OCI-LY7 (cell line): ENCODE results near the gene KCNK15.

ENCODE experiments used
- EZH2phosphoT487 ChIP-seq: fragments of 200-600 bp; sonication (generic); IDR thresholded peaks from 2 replicates; pipeline ENCODE4 v1.6.1; 2018; ENCODE audit warnings: low read depth, borderline replicate concordance, mild to moderate bottlenecking, mixed run types, antibody characterized with exemption, low read length, moderate library complexity, mixed read lengths
- TF ChIP-seq, protein P1 (sequence below): fragments of 200-600 bp; sonication (generic); conservative IDR thresholded peaks from 2 replicates; pipeline ENCODE4 v1.5.1; 2014; ENCODE audit warnings: mild to moderate bottlenecking, antibody characterized with exemption, low read length, moderate library complexity, mixed read lengths

DNA sequence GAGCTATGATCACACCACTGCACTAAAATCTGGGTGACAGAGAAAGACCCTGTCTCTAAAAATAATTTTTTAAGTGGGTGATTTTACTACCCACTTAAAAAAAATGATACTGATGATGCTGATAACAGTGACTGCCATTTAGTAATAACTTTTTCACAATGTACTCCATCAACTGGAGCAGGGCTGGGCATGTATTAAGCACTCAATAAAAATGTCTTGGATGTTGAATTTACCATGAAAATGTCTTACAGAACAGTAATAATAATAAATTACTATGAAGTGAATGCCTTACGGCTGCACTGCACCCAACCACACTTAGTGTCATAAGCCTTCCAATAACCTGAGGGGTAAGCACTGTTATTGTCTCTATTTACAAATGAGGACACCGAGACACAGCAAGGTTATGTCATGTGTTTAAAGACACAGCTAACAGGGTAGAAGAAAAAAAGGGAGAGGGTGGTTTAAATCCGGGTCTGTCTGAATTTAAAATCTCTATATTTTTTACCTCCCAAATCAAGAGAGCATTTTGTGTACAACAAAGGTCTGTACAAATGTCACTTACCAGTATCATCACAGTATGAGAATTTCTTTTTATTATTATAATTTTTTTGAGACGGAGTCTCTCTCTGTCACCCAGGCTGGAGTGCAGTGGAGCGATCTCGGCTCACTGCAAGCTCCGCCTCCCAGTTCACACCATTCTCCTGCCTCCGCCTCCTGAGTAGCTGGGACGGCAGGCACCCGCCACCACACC, 43.2 kb downstream of the KCNK15 start:
- TF ChIP-seq, protein P1, sequence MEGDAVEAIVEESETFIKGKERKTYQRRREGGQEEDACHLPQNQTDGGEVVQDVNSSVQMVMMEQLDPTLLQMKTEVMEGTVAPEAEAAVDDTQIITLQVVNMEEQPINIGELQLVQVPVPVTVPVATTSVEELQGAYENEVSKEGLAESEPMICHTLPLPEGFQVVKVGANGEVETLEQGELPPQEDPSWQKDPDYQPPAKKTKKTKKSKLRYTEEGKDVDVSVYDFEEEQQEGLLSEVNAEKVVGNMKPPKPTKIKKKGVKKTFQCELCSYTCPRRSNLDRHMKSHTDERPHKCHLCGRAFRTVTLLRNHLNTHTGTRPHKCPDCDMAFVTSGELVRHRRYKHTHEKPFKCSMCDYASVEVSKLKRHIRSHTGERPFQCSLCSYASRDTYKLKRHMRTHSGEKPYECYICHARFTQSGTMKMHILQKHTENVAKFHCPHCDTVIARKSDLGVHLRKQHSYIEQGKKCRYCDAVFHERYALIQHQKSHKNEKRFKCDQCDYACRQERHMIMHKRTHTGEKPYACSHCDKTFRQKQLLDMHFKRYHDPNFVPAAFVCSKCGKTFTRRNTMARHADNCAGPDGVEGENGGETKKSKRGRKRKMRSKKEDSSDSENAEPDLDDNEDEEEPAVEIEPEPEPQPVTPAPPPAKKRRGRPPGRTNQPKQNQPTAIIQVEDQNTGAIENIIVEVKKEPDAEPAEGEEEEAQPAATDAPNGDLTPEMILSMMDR: no peak
- TF ChIP-seq EZH2phosphoT487: no peak
